Stomach (tissue), 9 donors: Measurements from ENCODE around the gene TRIM62. TPM values are rescaled to one million over a fixed set of nuclear protein-coding genes. Genes with fewer than 3 reads are reported as not detected.

Experiments used
- DNase-seq, 2 donors: peaks; one replicate each; pipeline versions ENCODE4 v3.0.0 to v3.0.0-alpha.2; 2013 to 2019
- H3K27ac ChIP-seq, 5 donors: fragments of 200-600 bp in 4 of 5; sonication (generic) in 4 of 5; one replicate each; pipeline ENCODE4 v1.5.1; 2013 to 2019; ENCODE audit warnings: mild to moderate bottlenecking in 1 of 5, moderate library complexity in 1 of 5
- H3K27me3 ChIP-seq, 3 donors: fragments of 200-600 bp; sonication (generic); one replicate each; pipeline ENCODE4 v1.5.1; 2017 to 2019; ENCODE audit warnings: mixed run types in 1 of 3
- H3K36me3 ChIP-seq, 4 donors: fragments of 200-600 bp; sonication (generic); 1 replicate in 3 of 4; 2 replicates in 1 of 4; pipeline ENCODE4 v1.5.1; 2016 to 2019
- H3K4me1 ChIP-seq, 4 donors: fragments of 200-600 bp; sonication (generic); one replicate each; pipeline ENCODE4 v1.5.1; 2016 to 2019
- H3K4me3 ChIP-seq, 4 donors: fragments of 200-600 bp; sonication (generic) in 3 of 4; one replicate each; pipeline ENCODE4 v1.5.1; 2016 to 2019; ENCODE audit warnings: mild to moderate bottlenecking in 1 of 4
- H3K9me3 ChIP-seq, 4 donors: fragments of 200-600 bp; sonication (generic); one replicate each; pipeline ENCODE4 v1.5.1; 2016 to 2019
- EP300 ChIP-seq: sonication (generic); formaldehyde crosslinking; IDR thresholded peaks from one replicate; pipeline ENCODE4 v1.6.1; 2017; ENCODE audit warnings: antibody characterized with exemption
- POLR2A ChIP-seq, 4 donors: fragments of 450-650 bp; IDR thresholded peaks; one replicate each; pipeline ENCODE4 v1.6.1; 2016; ENCODE audit warnings: antibody characterized with exemption in 4 of 4, control low read depth in 2 of 4, mild to moderate bottlenecking in 1 of 4, moderate library complexity in 1 of 4
- POLR2AphosphoS5 ChIP-seq, 3 donors: sonication (generic); formaldehyde crosslinking; IDR thresholded peaks; one replicate each; pipeline ENCODE4 v1.6.1; 2016; ENCODE audit warnings: antibody characterized with exemption in 3 of 3
- WGBS, 5 donors: extraction: QIAGEN DNeasy Blood & Tissue Kit in 3 of 5; methylation state at CpG; one replicate each; pipeline versions ENCODE4 v1.1.5 to v1.1.7; 2013 to 2018; 5-methylcytosine and 5-hydroxymethylcytosine counted together
- intact Hi-C: fragments of 100-400 bp; cut with DNase I; formaldehyde crosslinking; loops from one replicate; pipeline ENCODE4 v1.15.1; 2023; ENCODE audit warnings: low total_unique reads
- polyA plus RNA-seq, 3 donors: library from polyadenylated mRNA; stranded (reverse); fragments of 200-250 nt; gene quantifications; one replicate each; pipeline ENCODE4 v1.2.3, GENCODE V29; 2013
- total RNA-seq, 5 donors: library from RNA; depleted of rRNA; stranded (reverse); fragments of >200 nt; gene quantifications; one replicate each; pipeline versions ENCODE4 v1.1.0 to v1.2.3, GENCODE V29; 2014 to 2016
- TF ChIP-seq, protein P1 (sequence below), 7 experiments: fragments of 450-650 bp in 4 of 7; fragments of 200-600 bp in 3 of 7; sonication (generic) in 3 of 7; IDR thresholded peaks; one replicate each; pipeline ENCODE4 v1.5.1; 2016 to 2019; ENCODE audit warnings: antibody characterized with exemption in 7 of 7, control low read depth in 2 of 7, mild to moderate bottlenecking in 1 of 7
- donor health status: healthy with polysubstance abuse.
- donor health status: Bipolar disorder and iron deficiency.
- donor health status: healthy.

The TRIM62 gene
- total and polyA plus RNA-seq, 8 donors = 0.76 to 18.1 (median 3.1) TPM

DNA sequence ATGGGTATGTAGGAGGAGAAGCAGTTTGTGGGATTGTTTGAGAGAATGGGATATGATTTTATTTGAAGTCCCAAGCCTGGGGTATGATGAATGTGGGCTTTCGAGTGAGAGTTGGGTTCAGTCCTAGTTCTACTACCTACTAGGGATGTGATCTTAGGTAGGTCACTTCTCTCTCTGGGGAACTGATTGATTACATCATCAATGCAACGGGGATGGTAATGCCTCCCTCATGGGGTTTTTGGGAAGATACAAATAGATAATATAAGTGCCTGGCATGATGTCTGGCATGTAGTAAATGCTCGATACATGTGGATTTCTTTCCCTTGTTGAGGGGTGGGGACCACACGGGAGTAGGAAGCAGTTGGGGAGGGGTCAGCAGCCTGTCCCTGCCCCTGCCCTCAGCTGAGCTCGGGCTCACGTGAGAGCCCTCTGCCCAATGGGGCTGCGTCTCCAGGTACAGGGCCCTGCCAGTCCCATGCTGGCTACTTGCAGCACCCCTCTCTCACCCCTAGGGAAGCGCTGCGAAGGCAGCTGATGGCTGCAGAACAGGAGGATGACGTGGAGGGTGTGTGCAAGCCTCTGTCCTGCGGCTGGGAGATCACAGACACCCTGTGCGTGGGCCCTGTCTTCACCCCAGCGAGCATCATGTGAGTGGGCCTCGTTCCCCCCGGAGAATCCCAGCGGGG is 62.2 kb downstream of the TRIM62 start:
- no peak for DNase-seq
- intact Hi-C loops = no loop called here
- 49 to 58% (median 52%) methylated on average over 6 to 16 of the region's 16 CpGs for WGBS, 5 donors
- H3K4me1 ChIP-seq = no peaks in the 10 kb centered on the region
- TF ChIP-seq POLR2A (IDR thresholded peaks at IDR 0.05) = no peak
- TF ChIP-seq POLR2AphosphoS5 (IDR thresholded peaks at IDR 0.05) = no peak
- no peak for TF ChIP-seq EP300
- TF ChIP-seq, protein P1, sequence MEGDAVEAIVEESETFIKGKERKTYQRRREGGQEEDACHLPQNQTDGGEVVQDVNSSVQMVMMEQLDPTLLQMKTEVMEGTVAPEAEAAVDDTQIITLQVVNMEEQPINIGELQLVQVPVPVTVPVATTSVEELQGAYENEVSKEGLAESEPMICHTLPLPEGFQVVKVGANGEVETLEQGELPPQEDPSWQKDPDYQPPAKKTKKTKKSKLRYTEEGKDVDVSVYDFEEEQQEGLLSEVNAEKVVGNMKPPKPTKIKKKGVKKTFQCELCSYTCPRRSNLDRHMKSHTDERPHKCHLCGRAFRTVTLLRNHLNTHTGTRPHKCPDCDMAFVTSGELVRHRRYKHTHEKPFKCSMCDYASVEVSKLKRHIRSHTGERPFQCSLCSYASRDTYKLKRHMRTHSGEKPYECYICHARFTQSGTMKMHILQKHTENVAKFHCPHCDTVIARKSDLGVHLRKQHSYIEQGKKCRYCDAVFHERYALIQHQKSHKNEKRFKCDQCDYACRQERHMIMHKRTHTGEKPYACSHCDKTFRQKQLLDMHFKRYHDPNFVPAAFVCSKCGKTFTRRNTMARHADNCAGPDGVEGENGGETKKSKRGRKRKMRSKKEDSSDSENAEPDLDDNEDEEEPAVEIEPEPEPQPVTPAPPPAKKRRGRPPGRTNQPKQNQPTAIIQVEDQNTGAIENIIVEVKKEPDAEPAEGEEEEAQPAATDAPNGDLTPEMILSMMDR (IDR thresholded peaks at IDR 0.05) = no peak
- no peak overlapping the region for H3K4me3 ChIP-seq
- no peak overlapping the region for H3K27ac ChIP-seq
- H3K27me3 ChIP-seq = peaks cover 0 to 5% (median 0%) of the 10 kb centered on the region in 3 donors
- H3K36me3 ChIP-seq = no peaks in the 10 kb centered on the region
- H3K9me3 ChIP-seq = no peaks in the 10 kb centered on the region

- intact Hi-C loops = no loop called here
- TF ChIP-seq EP300 (no peak), POLR2AphosphoS5 (IDR thresholded peaks at IDR 0.05) (no peak), POLR2A (IDR thresholded peaks at IDR 0.05) (no peak)
- TF ChIP-seq, protein P1 (IDR thresholded peaks at IDR 0.05) = no peak
- no peaks in the 10 kb centered on the region for H3K36me3 ChIP-seq
- WGBS, 5 donors = 68 to 89% (median 83%) methylated on average over 2 of the region's 2 CpGs
- peaks cover 0 to 5% (median 0%) of the 10 kb centered on the region in 3 donors for H3K27me3 ChIP-seq
- H3K9me3 ChIP-seq = no peaks in the 10 kb centered on the region
- H3K27ac ChIP-seq = no peak overlapping the region
- no peak overlapping the region for H3K4me3 ChIP-seq
- no peaks in the 10 kb centered on the region for H3K4me1 ChIP-seq
- DNase-seq = no peak
Observed at GRCh38 chr1:33119050-33119449, 62.8 kb downstream of the TRIM62 start.

DNA sequence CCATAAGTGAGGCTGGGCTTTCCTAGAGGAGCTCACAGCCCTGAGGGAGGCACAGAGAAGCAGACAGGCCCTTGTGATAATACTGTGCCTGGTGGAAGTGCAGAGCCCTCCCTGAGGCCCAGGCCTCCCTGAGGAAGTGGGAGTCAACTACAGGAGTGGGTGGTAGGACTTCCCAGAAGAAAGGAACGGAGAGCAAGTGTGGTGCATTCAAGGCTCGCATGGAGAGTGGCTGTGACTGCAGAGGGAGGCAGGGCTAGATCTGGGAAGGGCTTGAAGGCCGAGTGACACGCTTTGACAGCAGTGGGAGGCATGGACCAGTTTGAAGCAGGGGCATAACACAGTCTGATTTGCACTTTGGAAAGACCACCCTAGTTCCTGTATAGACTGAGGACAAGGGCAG is 63.6 kb downstream of the TRIM62 start:
- 60 to 79% (median 72%) methylated on average over 4 of the region's 4 CpGs for WGBS, 5 donors
- DNase-seq = no peak
- H3K27ac ChIP-seq = no peak overlapping the region
- no peak overlapping the region for H3K4me3 ChIP-seq
- H3K27me3 ChIP-seq = peaks cover 0 to 5% (median 0%) of the 10 kb centered on the region in 3 donors
- no peaks in the 10 kb centered on the region for H3K36me3 ChIP-seq
- no peaks in the 10 kb centered on the region for H3K4me1 ChIP-seq
- no peaks in the 10 kb centered on the region for H3K9me3 ChIP-seq
- TF ChIP-seq, protein P1 (IDR thresholded peaks at IDR 0.05) = no peak
- TF ChIP-seq POLR2A (IDR thresholded peaks at IDR 0.05) (no peak), POLR2AphosphoS5 (IDR thresholded peaks at IDR 0.05) (no peak), EP300 (no peak)
- intact Hi-C loops = no loop called here

DNA sequence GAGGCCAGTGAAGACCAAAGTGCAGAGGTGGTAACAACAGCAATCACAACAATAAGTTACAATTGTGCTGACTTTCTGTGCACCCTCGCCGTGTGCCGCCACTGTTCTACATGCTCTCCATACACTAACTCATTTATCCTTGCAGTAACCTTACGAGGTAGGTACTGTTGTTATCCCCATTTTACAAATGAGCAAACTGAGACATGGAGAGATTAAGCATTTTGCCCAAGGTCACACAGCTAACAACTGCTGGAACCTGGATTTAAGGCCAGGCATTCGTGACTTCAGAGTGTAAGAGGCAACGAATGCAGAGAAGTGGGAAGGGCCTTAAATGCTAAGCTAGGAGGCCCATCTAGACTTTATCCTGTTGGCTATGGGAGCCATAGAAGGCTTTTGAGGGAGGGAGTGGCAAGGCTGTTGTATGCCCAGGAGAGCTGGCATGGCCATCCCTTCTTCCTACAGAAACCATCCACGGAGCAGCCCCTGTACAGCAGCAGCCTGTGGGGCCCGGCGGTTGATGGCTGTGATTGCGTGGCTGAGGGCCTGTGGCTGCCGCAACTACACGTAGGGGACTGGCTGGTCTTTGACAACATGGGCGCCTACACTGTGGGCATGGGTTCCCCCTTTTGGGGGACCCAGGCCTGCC is 64.3 kb downstream of the TRIM62 start:
- H3K4me3 ChIP-seq = no peak overlapping the region
- TF ChIP-seq, protein P1 (IDR thresholded peaks at IDR 0.05) = no peak
- TF ChIP-seq POLR2A (IDR thresholded peaks at IDR 0.05) = no peak
- no peak for TF ChIP-seq POLR2AphosphoS5 (IDR thresholded peaks at IDR 0.05)
- TF ChIP-seq EP300 = no peak
- H3K9me3 ChIP-seq = no peaks in the 10 kb centered on the region
- intact Hi-C loops = no loop called here
- no peak overlapping the region for H3K27ac ChIP-seq
- peaks cover 0 to 5% (median 0%) of the 10 kb centered on the region in 3 donors for H3K27me3 ChIP-seq
- WGBS, 5 donors = 89 to 91% (median 91%) methylated on average over 13 of the region's 13 CpGs
- no peaks in the 10 kb centered on the region for H3K4me1 ChIP-seq
- DNase-seq = no peak
- H3K36me3 ChIP-seq = no peaks in the 10 kb centered on the region
